ENCODE results near the gene ZNF740. TPM values are rescaled to one million over a fixed set of nuclear protein-coding genes. Genes with fewer than 3 reads are reported as not detected.

Gene ZNF740
- total and polyA plus RNA-seq, 2 donors from 2014 or later, result 11.1 to 58.3 TPM

GRCh38 chr12:53239643-53240258 is 59.2 kb downstream of the ZNF740 start:
- FAIRE-seq (no peak), DNase-seq (no peak)
- H3K27ac ChIP-seq (ENCODE audit: low read depth in 2 of 2, low read length in 2 of 2), result no peak overlapping the region
- H3K9me3 ChIP-seq (ENCODE audit: control insufficient read depth in 2 of 3, insufficient read depth in 1 of 3, low read length in 3 of 3), result no peaks in the 10 kb centered on the region
- TF ChIP-seq, protein P1, sequence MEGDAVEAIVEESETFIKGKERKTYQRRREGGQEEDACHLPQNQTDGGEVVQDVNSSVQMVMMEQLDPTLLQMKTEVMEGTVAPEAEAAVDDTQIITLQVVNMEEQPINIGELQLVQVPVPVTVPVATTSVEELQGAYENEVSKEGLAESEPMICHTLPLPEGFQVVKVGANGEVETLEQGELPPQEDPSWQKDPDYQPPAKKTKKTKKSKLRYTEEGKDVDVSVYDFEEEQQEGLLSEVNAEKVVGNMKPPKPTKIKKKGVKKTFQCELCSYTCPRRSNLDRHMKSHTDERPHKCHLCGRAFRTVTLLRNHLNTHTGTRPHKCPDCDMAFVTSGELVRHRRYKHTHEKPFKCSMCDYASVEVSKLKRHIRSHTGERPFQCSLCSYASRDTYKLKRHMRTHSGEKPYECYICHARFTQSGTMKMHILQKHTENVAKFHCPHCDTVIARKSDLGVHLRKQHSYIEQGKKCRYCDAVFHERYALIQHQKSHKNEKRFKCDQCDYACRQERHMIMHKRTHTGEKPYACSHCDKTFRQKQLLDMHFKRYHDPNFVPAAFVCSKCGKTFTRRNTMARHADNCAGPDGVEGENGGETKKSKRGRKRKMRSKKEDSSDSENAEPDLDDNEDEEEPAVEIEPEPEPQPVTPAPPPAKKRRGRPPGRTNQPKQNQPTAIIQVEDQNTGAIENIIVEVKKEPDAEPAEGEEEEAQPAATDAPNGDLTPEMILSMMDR (IDR thresholded peaks at IDR 0.05; ENCODE audit: borderline replicate concordance, extremely low read depth, insufficient read depth), result no peak
- H3K27me3 ChIP-seq (ENCODE audit: control insufficient read depth, insufficient read depth, low read length), result no peaks in the 10 kb centered on the region
- H3K4me1 ChIP-seq (ENCODE audit: control insufficient read depth in 2 of 3, insufficient read depth in 2 of 3, low read depth in 1 of 3, low read length in 3 of 3), result no peaks in the 10 kb centered on the region
- no peak overlapping the region for H3K4me3 ChIP-seq (ENCODE audit: low read length in 3 of 3)
- H3K36me3 ChIP-seq (ENCODE audit: control insufficient read depth in 2 of 3, insufficient read depth in 3 of 3, low read length in 3 of 3), result no peaks in the 10 kb centered on the region
- H3K9ac ChIP-seq (ENCODE audit: low read length in 3 of 3), result no peak overlapping the region
- intact Hi-C loops (cut with DNase I), result no loop called here

DNA sequence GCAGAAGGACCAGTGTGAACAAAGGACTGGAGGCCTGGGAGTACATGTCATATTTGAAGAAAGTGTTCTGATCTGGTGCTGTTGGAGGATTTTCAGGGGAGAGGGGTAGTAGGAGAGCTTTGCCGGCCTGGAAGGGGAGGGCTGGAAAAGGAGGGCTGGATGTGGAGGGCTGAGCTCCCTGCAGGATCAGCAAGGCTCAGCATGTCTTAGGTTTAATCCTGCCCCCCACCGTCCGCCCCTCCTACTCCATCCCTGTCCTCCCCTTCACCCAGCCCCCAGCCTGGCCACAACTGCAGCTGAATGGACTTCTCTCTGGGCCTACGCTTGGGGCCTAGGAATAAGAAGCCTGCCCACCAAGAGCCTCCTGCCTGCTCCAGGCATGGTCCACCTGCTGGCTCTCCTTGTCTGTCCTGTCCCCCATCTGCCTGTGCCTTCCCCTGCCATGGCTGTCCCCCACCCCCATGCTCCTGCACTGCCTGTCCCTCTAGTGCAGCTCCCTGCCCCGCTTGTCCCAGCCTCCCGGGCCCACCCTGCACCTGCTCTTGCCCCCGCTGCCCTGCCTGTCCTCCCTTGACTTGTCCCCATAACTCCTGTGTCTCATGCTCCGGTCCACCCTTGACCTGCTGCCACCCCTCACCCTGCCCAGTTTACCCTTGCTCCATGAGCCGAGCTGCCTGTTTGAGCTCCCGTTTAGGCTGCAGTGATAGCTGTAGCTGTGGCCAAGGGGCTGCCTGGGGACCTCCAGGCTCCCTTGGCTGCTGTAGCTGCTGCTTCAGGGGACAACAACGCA is 61.3 kb downstream of the ZNF740 start:
- Histone ChIP-seq H3K27me3 (ENCODE audit: control insufficient read depth, insufficient read depth, low read length) (no peaks in the 10 kb centered on the region), H3K9ac (ENCODE audit: low read length in 3 of 3) (no peak overlapping the region), H3K4me3 (ENCODE audit: low read length in 3 of 3) (no peak overlapping the region), H3K9me3 (ENCODE audit: control insufficient read depth in 2 of 3, insufficient read depth in 1 of 3, low read length in 3 of 3) (no peaks in the 10 kb centered on the region), H3K36me3 (ENCODE audit: control insufficient read depth in 2 of 3, insufficient read depth in 3 of 3, low read length in 3 of 3) (no peaks in the 10 kb centered on the region), H3K4me1 (ENCODE audit: control insufficient read depth in 2 of 3, insufficient read depth in 2 of 3, low read depth in 1 of 3, low read length in 3 of 3) (no peaks in the 10 kb centered on the region), H3K27ac (ENCODE audit: low read depth in 2 of 2, low read length in 2 of 2) (no peak overlapping the region)
- FAIRE-seq (no peak), DNase-seq (peak in 1 of 5 donors; percentile 37)
- TF ChIP-seq, protein P1 (IDR thresholded peaks at IDR 0.05; ENCODE audit: borderline replicate concordance, extremely low read depth, insufficient read depth), result no peak
- intact Hi-C loops (cut with DNase I), result no loop called here

DNA sequence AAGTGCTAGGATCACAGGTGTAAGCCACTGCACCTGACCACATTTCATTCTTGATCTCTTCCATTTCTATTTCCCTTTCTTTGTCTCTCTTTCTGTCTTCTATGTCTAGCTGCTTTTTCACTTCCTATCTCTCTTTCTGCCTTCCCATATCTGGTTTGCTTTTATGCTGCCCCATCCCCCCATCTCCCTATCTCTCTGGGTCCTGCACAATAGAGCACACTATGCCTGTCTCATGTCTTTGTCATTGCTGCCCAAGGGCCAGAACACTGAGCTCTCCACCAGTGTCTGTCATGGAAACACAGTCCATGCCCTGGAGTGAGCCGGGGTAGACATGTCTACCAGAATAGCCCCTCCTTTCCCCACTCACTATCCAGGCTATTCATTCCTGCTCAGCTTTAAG is 63.8 kb downstream of the ZNF740 start:
- Histone ChIP-seq H3K9ac (ENCODE audit: low read length in 3 of 3) (no peak overlapping the region), H3K27me3 (ENCODE audit: control insufficient read depth, insufficient read depth, low read length) (no peaks in the 10 kb centered on the region), H3K4me3 (ENCODE audit: low read length in 3 of 3) (no peak overlapping the region), H3K27ac (ENCODE audit: low read depth in 2 of 2, low read length in 2 of 2) (no peak overlapping the region), H3K36me3 (ENCODE audit: control insufficient read depth in 2 of 3, insufficient read depth in 3 of 3, low read length in 3 of 3) (no peaks in the 10 kb centered on the region), H3K9me3 (ENCODE audit: control insufficient read depth in 2 of 3, insufficient read depth in 1 of 3, low read length in 3 of 3) (no peaks in the 10 kb centered on the region), H3K4me1 (ENCODE audit: control insufficient read depth in 2 of 3, insufficient read depth in 2 of 3, low read depth in 1 of 3, low read length in 3 of 3) (no peaks in the 10 kb centered on the region)
- intact Hi-C loops (cut with DNase I), result no loop called here
- FAIRE-seq, result no peak
- TF ChIP-seq, protein P1 (IDR thresholded peaks at IDR 0.05; ENCODE audit: borderline replicate concordance, extremely low read depth, insufficient read depth), result no peak
- DNase-seq, result no peak

Other genes with a start within 250 kb of the ZNF740 start
- gene KRT18, start 231.6 kb upstream of the ZNF740 start, total RNA-seq, result 386 TPM
- 245 TPM for gene KRT18, start 231.6 kb upstream of the ZNF740 start, polyA plus RNA-seq (ENCODE audit: insufficient read depth, low read depth, low replicate concordance)
- 417 TPM for gene EIF4B, start 174.3 kb upstream of the ZNF740 start, total RNA-seq
- 114 TPM for gene EIF4B, start 174.3 kb upstream of the ZNF740 start, polyA plus RNA-seq (ENCODE audit: insufficient read depth, low read depth, low replicate concordance)
- gene TNS2, start 130.7 kb upstream of the ZNF740 start, total RNA-seq, result 179 TPM
- 90.1 TPM for gene TNS2, start 130.7 kb upstream of the ZNF740 start, polyA plus RNA-seq (ENCODE audit: insufficient read depth, low read depth, low replicate concordance)
- gene SPRYD3, start 101.3 kb upstream of the ZNF740 start, total RNA-seq, result 72.3 TPM
- gene SPRYD3, start 101.3 kb upstream of the ZNF740 start, polyA plus RNA-seq (ENCODE audit: insufficient read depth, low read depth, low replicate concordance), result 40.0 TPM
- 203 TPM for gene IGFBP6, start 83.1 kb upstream of the ZNF740 start, total RNA-seq
- 57.3 TPM for gene IGFBP6, start 83.1 kb upstream of the ZNF740 start, polyA plus RNA-seq (ENCODE audit: insufficient read depth, low read depth, low replicate concordance)
- 0.19 TPM for gene SOAT2, start 77.2 kb upstream of the ZNF740 start, total RNA-seq
- 0.26 TPM for gene SOAT2, start 77.2 kb upstream of the ZNF740 start, polyA plus RNA-seq (ENCODE audit: insufficient read depth, low read depth, low replicate concordance)
- gene CSAD, start 203 bp downstream of the ZNF740 start, total RNA-seq, result 39.1 TPM
- 24.0 TPM for gene CSAD, start 203 bp downstream of the ZNF740 start, polyA plus RNA-seq (ENCODE audit: insufficient read depth, low read depth, low replicate concordance)
- gene ITGB7, start 26.5 kb downstream of the ZNF740 start, total RNA-seq, result 14.5 TPM
- gene ITGB7, start 26.5 kb downstream of the ZNF740 start, polyA plus RNA-seq (ENCODE audit: insufficient read depth, low read depth, low replicate concordance), result 11.0 TPM
- gene RARG, start 51.5 kb downstream of the ZNF740 start, total RNA-seq, result 34.1 TPM
- gene RARG, start 51.5 kb downstream of the ZNF740 start, polyA plus RNA-seq (ENCODE audit: insufficient read depth, low read depth, low replicate concordance), result 13.2 TPM
- 1.5 TPM for gene ESPL1, start 87.6 kb downstream of the ZNF740 start, total RNA-seq
- 2.9 TPM for gene ESPL1, start 87.6 kb downstream of the ZNF740 start, polyA plus RNA-seq (ENCODE audit: insufficient read depth, low read depth, low replicate concordance)
- 439 TPM for gene PFDN5, start 114.8 kb downstream of the ZNF740 start, total RNA-seq
- 1,405 TPM for gene PFDN5, start 114.8 kb downstream of the ZNF740 start, polyA plus RNA-seq (ENCODE audit: insufficient read depth, low read depth, low replicate concordance)
- gene MYG1, start 119.0 kb downstream of the ZNF740 start, total RNA-seq, result 49.0 TPM
- 105 TPM for gene MYG1, start 119.0 kb downstream of the ZNF740 start, polyA plus RNA-seq (ENCODE audit: insufficient read depth, low read depth, low replicate concordance)
- 46.2 TPM for gene AAAS, start 140.9 kb downstream of the ZNF740 start, total RNA-seq
- gene AAAS, start 140.9 kb downstream of the ZNF740 start, polyA plus RNA-seq (ENCODE audit: insufficient read depth, low read depth, low replicate concordance), result 43.4 TPM
- not detected for gene SP7, start 155.6 kb downstream of the ZNF740 start, total RNA-seq
- not detected for gene SP7, start 155.6 kb downstream of the ZNF740 start, polyA plus RNA-seq (ENCODE audit: insufficient read depth, low read depth, low replicate concordance)
- gene SP1, start 199.5 kb downstream of the ZNF740 start, total RNA-seq, result 126 TPM
- gene SP1, start 199.5 kb downstream of the ZNF740 start, polyA plus RNA-seq (ENCODE audit: insufficient read depth, low read depth, low replicate concordance), result 15.1 TPM
- gene AMHR2, start 243.1 kb downstream of the ZNF740 start, total RNA-seq, result not detected
- not detected for gene AMHR2, start 243.1 kb downstream of the ZNF740 start, polyA plus RNA-seq (ENCODE audit: insufficient read depth, low read depth, low replicate concordance)